ENCODE data around the gene ABLIM2. TPM values are rescaled to one million over a fixed set of nuclear protein-coding genes. Genes with fewer than 3 reads are reported as not detected.

Gene ABLIM2
- total and polyA plus RNA-seq, 3 donors from 2014 or later, result 5.2 to 7.5 (median 6.9) TPM

GRCh38 chr4:8108261-8108660 is 50.4 kb downstream of the ABLIM2 start:
- 95 to 97% methylated on average over 11 to 20 of the region's 20 CpGs for WGBS, 2 donors
- Histone ChIP-seq H3K36me3 (ENCODE audit: low read depth, missing control alignments) (no peaks in the 10 kb centered on the region), H3K27ac (no peak overlapping the region), H3K27me3 (no peaks in the 10 kb centered on the region), H3K9me3 (no peaks in the 10 kb centered on the region), H3K4me3 (no peak overlapping the region), H3K4me1 (no peaks in the 10 kb centered on the region)
- TF ChIP-seq POLR2A (IDR thresholded peaks at IDR 0.05), result no peak
- no peak for TF ChIP-seq CTCF (IDR thresholded peaks at IDR 0.05)
- intact Hi-C loops (cut with DNase I; ENCODE audit: low total_unique reads), result no loop called here
- DNase-seq, result no peak

- Histone ChIP-seq H3K4me3 (no peak overlapping the region), H3K4me1 (no peaks in the 10 kb centered on the region), H3K36me3 (ENCODE audit: low read depth, missing control alignments) (no peaks in the 10 kb centered on the region), H3K27me3 (no peaks in the 10 kb centered on the region), H3K27ac (no peak overlapping the region), H3K9me3 (no peaks in the 10 kb centered on the region)
- TF ChIP-seq POLR2A (IDR thresholded peaks at IDR 0.05), result no peak
- no peak for TF ChIP-seq CTCF (IDR thresholded peaks at IDR 0.05)
- 96 to 97% methylated on average over 5 to 11 of the region's 11 CpGs for WGBS, 2 donors
- DNase-seq, result no peak
- intact Hi-C loops (cut with DNase I; ENCODE audit: low total_unique reads), result no loop called here
Measured at GRCh38 chr4:8107146-8107657, 51.4 kb downstream of the ABLIM2 start.

GRCh38 chr4:8106451-8107025 is 52.1 kb downstream of the ABLIM2 start:
- H3K27me3 ChIP-seq, result no peaks in the 10 kb centered on the region
- TF ChIP-seq POLR2A (IDR thresholded peaks at IDR 0.05), result no peak
- TF ChIP-seq CTCF (IDR thresholded peaks at IDR 0.05), result no peak
- no peaks in the 10 kb centered on the region for H3K9me3 ChIP-seq
- H3K27ac ChIP-seq, result no peak overlapping the region
- H3K4me1 ChIP-seq, result peaks cover 3% of the 10 kb centered on the region
- no peaks in the 10 kb centered on the region for H3K36me3 ChIP-seq (ENCODE audit: low read depth, missing control alignments)
- H3K4me3 ChIP-seq, result no peak overlapping the region
- DNase-seq, result no peak
- intact Hi-C loops (cut with DNase I; ENCODE audit: low total_unique reads), result no loop called here
- WGBS, 2 donors, result 96 to 98% methylated on average over 21 to 24 of the region's 24 CpGs

- peaks cover 8% of the 10 kb centered on the region for H3K4me1 ChIP-seq
- H3K27ac ChIP-seq, result no peak overlapping the region
- 78 to 87% methylated on average over 28 to 32 of the region's 32 CpGs for WGBS, 2 donors
- DNase-seq, result no peak
- no peaks in the 10 kb centered on the region for H3K27me3 ChIP-seq
- H3K36me3 ChIP-seq (ENCODE audit: low read depth, missing control alignments), result no peaks in the 10 kb centered on the region
- TF ChIP-seq POLR2A (IDR thresholded peaks at IDR 0.05), result no peak
- no peak for TF ChIP-seq CTCF (IDR thresholded peaks at IDR 0.05)
- H3K4me3 ChIP-seq, result no peak overlapping the region
- intact Hi-C loops (cut with DNase I; ENCODE audit: low total_unique reads), result no loop called here
- no peaks in the 10 kb centered on the region for H3K9me3 ChIP-seq
Measured at GRCh38 chr4:8105306-8106100, 53.1 kb downstream of the ABLIM2 start.
